Astrocyte of the spinal cord (primary cell): ENCODE measurements around the gene CEMP1.

ENCODE experiments used
- DNase-seq: peaks from one replicate; pipeline ENCODE4 v3.0.0; 2011; ENCODE audit warnings: low read depth, low spot score
- H3K4me3 ChIP-seq: 2 replicates; pipeline ENCODE4 v1.5.1; 2011; ENCODE audit warnings: low read depth, mild to moderate bottlenecking, low read length, moderate library complexity
- in situ Hi-C: cut with HindIII; loops from 2 replicates; pipeline ENCODE4 v1.10.0; 2017; ENCODE audit warnings: low sequenced_read_pairs
- TF ChIP-seq, protein P1 (sequence below): IDR thresholded peaks from 2 replicates; pipeline ENCODE4 v1.5.1; 2012; ENCODE audit warnings: low read depth, mild to moderate bottlenecking, low read length, inconsistent platforms

Gene CEMP1

DNA sequence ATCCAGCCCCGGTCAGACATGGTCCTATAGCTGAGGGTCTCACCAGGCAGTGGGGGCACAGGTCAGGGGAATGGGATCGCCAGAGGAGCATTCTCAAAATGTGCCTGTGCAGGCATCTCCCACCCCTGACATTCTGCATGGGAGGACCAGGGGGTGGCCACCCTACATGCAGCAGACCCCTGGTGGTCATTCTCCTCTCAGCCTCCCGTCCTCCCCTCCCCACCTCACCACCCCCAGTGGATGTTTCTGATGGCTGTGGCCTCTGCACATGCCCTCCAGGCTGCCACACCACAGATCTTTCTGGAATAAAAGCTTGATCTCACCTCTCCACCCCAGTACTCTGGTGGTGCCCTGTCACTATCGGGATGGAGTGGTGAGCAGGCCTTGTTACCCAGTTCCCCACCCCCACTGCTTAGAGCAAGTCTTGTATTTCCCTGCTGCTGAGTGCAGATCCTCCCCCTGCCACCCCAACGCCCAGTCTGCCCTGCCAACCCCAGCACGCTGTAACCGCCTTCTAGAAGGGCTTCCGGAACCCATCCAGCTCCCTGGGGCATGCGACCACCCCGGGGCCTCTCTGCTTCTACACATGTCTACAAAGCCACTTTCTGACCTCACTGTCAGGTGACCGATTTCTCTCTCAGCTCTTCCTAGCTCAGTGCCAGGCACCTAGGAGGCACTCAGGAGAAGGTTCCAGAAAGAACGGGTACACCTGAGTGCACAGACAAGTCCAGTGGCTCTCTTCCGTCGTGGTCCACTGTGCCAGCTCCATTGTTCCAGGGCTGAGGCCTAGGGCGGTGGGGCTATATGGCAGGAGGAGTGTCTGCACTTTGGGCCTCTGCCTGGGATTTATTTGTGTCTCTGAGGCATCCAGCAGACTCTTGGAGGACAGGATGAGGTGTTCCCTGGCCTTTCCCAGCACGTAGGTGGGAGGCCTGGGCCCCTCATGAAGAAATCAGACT lies 47.0 kb downstream of the CEMP1 start:
- DNase-seq: no peak
- in situ Hi-C loops: no loop called here
- no peak overlapping the region for H3K4me3 ChIP-seq

DNA sequence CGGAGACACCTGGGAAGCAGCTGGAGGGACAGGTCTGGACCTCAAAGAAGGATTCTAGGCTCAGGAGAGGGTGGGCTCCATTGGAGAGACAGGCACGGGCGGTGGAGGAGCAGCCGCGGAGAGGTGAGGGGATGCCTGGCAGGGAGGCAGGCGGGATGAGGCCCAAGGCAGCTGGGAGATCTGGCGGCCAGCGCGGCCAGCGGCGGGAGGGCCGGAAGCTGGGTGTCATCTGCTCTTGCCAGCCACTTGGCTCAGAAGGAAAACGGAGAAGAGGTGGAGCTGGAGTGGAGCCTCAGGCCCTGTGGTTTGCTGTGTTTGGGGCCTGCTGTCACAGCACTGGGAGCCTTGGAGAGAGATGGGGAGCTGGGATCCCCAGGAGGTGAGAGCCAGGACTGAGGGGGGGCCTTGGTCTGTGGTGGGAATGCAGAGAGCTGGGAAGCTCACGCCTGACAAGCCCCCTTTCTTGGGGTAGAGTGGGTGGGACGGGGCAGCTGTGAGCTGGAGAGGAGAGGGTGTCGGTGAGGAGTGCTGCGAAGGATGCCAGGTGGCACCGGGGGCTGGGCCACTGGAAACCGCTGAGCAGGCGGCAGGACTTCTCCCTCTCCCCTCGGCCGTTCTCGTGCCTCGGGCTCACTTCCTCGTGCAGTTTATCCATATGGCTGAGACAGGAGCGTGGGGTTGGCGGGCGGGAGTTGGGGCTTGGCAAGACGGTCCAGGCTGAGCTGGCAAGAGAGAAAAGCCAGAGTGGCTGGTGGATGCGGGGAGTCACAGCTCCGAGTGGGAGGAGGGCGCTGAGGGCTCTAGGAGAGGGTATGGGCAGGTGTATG lies 48.3 kb downstream of the CEMP1 start:
- TF ChIP-seq, protein P1, sequence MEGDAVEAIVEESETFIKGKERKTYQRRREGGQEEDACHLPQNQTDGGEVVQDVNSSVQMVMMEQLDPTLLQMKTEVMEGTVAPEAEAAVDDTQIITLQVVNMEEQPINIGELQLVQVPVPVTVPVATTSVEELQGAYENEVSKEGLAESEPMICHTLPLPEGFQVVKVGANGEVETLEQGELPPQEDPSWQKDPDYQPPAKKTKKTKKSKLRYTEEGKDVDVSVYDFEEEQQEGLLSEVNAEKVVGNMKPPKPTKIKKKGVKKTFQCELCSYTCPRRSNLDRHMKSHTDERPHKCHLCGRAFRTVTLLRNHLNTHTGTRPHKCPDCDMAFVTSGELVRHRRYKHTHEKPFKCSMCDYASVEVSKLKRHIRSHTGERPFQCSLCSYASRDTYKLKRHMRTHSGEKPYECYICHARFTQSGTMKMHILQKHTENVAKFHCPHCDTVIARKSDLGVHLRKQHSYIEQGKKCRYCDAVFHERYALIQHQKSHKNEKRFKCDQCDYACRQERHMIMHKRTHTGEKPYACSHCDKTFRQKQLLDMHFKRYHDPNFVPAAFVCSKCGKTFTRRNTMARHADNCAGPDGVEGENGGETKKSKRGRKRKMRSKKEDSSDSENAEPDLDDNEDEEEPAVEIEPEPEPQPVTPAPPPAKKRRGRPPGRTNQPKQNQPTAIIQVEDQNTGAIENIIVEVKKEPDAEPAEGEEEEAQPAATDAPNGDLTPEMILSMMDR: no peak
- H3K4me3 ChIP-seq: no peak overlapping the region
- in situ Hi-C loops: no loop called here
- no peak for DNase-seq

More for the DNA sequence above, 47.0 kb downstream of the CEMP1 start:
- TF ChIP-seq, protein P1: no peak

DNA sequence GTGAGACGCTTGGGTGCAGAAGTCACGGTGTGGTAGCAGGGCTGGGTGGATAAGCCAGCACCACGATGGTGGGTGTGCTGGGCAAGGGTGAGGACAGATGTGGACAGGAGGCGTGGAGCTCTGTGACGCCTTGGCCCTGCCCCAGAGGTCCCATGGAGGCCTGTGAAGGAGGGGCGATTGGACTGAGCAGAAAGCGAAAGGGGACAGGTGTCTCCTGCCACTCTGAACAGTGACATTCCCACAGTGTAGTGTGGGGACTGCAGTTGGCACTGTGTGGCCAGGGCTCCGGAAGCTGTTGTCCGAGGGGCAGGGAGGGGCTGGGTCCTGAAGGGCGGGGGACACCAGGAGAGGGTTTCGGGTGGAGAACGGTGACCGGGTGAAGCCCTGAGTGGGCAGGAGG lies 49.0 kb downstream of the CEMP1 start:
- in situ Hi-C loops: no loop called here
- no peak overlapping the region for H3K4me3 ChIP-seq
- TF ChIP-seq, protein P1: no peak

DNA sequence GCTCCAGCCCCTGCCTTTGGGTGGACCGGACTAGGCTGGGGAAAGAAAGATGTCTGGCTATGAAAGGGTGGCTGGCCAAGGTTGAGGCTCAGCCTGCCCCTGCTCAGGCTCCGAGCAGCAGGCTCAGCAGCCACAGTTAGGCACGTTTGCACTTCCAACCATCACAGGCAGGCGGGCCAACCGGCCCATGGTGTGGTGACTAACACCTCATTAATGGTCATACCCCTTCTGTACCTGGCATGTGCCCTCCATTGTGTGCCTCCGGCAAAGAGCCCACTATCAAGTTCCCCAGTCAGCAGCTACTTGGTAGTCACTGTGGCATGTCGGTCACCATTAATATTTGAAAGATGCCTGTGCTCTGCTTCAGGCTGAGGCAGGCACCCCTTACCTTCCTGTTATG lies 49.5 kb downstream of the CEMP1 start:
- in situ Hi-C loops: no loop called here
- DNase-seq: no peak
- TF ChIP-seq, protein P1: no peak
- H3K4me3 ChIP-seq: no peak overlapping the region

More for the DNA sequence above, 49.0 kb downstream of the CEMP1 start:
- no peak for DNase-seq

DNA sequence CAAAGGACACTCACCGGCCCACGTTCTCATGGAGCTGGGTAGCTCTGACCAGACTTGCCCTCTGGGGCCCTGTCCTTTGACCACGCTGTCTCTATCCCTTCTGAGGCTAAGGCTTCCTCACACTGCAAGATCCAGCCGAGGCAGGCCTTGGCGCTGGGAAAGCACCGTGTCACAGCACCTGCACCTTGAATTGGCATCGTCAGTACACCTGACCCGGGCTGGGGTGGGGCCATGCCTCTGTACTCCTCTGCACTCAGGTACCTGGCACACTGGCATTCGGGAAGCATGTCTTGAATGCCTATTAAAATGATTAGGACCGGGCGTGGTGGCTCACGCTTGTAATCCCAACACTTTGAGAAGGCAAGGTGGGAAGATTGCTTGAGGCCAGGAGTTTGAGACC lies 50.3 kb downstream of the CEMP1 start:
- no peak for DNase-seq
- no peak overlapping the region for H3K4me3 ChIP-seq
- in situ Hi-C loops: no loop called here
- TF ChIP-seq, protein P1: no peak
